B cell (primary cell): Measurements from ENCODE around the gene ADM5. TPM values are rescaled to one million over a fixed set of nuclear protein-coding genes. Genes with fewer than 3 reads are reported as not detected.

Source experiments
- ATAC-seq: fragments of 200-7000 bp; cut with Tn5 transposase; one replicate; pipeline ENCODE4 v1.10.0; 2021; ENCODE audit warnings: low read depth, mild to moderate bottlenecking, moderate number of reproducible peaks, moderate library complexity
- CTCF ChIA-PET: fragments of 350-600 bp; sonication (Branson Sonifier 250); formaldehyde crosslinking; loops from one replicate; lab custom pipeline; 2021; ENCODE audit warnings: antibody characterized with exemption, inconsistent platforms; lab: Charles Lee
- POLR2A ChIA-PET: fragments of 350-600 bp; sonication (Branson Sonifier 250); formaldehyde crosslinking; loops from one replicate; lab custom pipeline; 2021; ENCODE audit warnings: antibody characterized with exemption; lab: Charles Lee
- DNase-seq: peaks from one replicate; pipeline ENCODE4 v3.0.0; 2013
- H2AFZ ChIP-seq: 2 replicates; pipeline ENCODE4 v1.6.1; 2012; ENCODE audit warnings: mild to moderate bottlenecking, low read depth, low read length; ENCODE audit not compliant: insufficient read depth, poor library complexity, severe bottlenecking
- H3K27ac ChIP-seq, 2 donors: 1 replicate in 1 of 2; 2 replicates in 1 of 2; pipeline ENCODE4 v1.5.1; 2012 to 2013; ENCODE audit warnings: low read length in 2 of 2, mild to moderate bottlenecking in 2 of 2, moderate library complexity in 1 of 2
- H3K27me3 ChIP-seq, 4 experiments: fragments of 200-600 bp in 1 of 4; sonication (generic) in 1 of 4; replicated peaks in 1 of 4; 1 replicate in 2 of 4; 2 replicates in 2 of 4; pipeline versions ENCODE4 v1.6.1 to v1.7.0; 2013 to 2016; ENCODE audit warnings: low read length in 3 of 4, mild to moderate bottlenecking in 2 of 4, mixed read lengths in 1 of 4, moderate library complexity in 1 of 4; ENCODE audit not compliant: insufficient read depth in 4 of 4, control insufficient read depth in 3 of 4; ENCODE audit errors: control extremely low read depth in 1 of 4
- H3K36me3 ChIP-seq, 2 experiments: replicated peaks in 1 of 2; 1 replicate in 1 of 2; 2 replicates in 1 of 2; pipeline versions ENCODE4 v1.6.1 to v1.7.1; 2013; ENCODE audit warnings: low read length in 1 of 2; ENCODE audit not compliant: insufficient read depth in 2 of 2, control insufficient read depth in 1 of 2; ENCODE audit errors: control extremely low read depth in 1 of 2, extremely low read depth in 1 of 2
- H3K4me1 ChIP-seq, 2 donors: fragments of 200-600 bp in 1 of 2; sonication (generic) in 1 of 2; 1 replicate in 1 of 2; 2 replicates in 1 of 2; pipeline versions ENCODE4 v1.5.1 to v1.6.1; 2013 to 2017; ENCODE audit warnings: low read length in 2 of 2; ENCODE audit not compliant: control insufficient read depth in 2 of 2, insufficient read depth in 2 of 2
- H3K4me2 ChIP-seq: replicated peaks from 2 replicates; pipeline ENCODE3; 2012; ENCODE audit warnings: mild to moderate bottlenecking, low read depth, low read length; ENCODE audit not compliant: poor library complexity, severe bottlenecking
- H3K4me3 ChIP-seq, 5 experiments: fragments of 200-600 bp in 1 of 5; sonication (generic) in 1 of 5; 1 replicate in 3 of 5; 2 replicates in 2 of 5; pipeline versions ENCODE4 v1.5.1 to v1.7.0; 2011 to 2016; ENCODE audit warnings: low read length in 4 of 5, mild to moderate bottlenecking in 4 of 5, low read depth in 2 of 5, control low read depth in 1 of 5, moderate library complexity in 1 of 5; ENCODE audit not compliant: insufficient read depth in 1 of 5; ENCODE audit errors: control extremely low read depth in 1 of 5, extremely low read depth in 1 of 5
- H3K79me2 ChIP-seq: fragments of 200-600 bp; sonication (generic); one replicate; pipeline ENCODE4 v1.6.0; 2016; ENCODE audit warnings: low read length; ENCODE audit not compliant: control insufficient read depth, insufficient read depth
- H3K9ac ChIP-seq: fragments of 200-600 bp; sonication (generic); 2 replicates; pipeline ENCODE4 v1.6.1; 2017; ENCODE audit warnings: mild to moderate bottlenecking, low read length, moderate library complexity
- H3K9me3 ChIP-seq, 3 donors: one replicate each; pipeline versions ENCODE4 v1.6.1 to v1.7.1; 2013; ENCODE audit warnings: low read length in 2 of 3; ENCODE audit not compliant: control insufficient read depth in 2 of 3, insufficient read depth in 1 of 3; ENCODE audit errors: control extremely low read depth in 1 of 3
- H4K20me1 ChIP-seq: 2 replicates; pipeline ENCODE4 v1.6.0; 2012; ENCODE audit warnings: mild to moderate bottlenecking, low read length; ENCODE audit not compliant: insufficient read depth, control insufficient read depth, poor library complexity, severe bottlenecking
- H3K27ac Mint-ChIP-seq: one replicate; pipeline ENCODE4 v1.8.0; 2021; ENCODE audit warnings: mixed read lengths
- H3K27me3 Mint-ChIP-seq: one replicate; pipeline ENCODE4 v1.8.0; 2021; ENCODE audit warnings: mixed read lengths
- H3K4me1 Mint-ChIP-seq: one replicate; pipeline ENCODE4 v1.8.0; 2021; ENCODE audit warnings: mixed read lengths
- H3K4me3 Mint-ChIP-seq: one replicate; pipeline ENCODE4 v1.8.0; 2021; ENCODE audit warnings: mixed read lengths
- H3K9me3 Mint-ChIP-seq: one replicate; pipeline ENCODE4 v1.8.0; 2022; ENCODE audit warnings: mixed read lengths; ENCODE audit not compliant: insufficient read depth
- EZH2 ChIP-seq: IDR thresholded peaks from 2 replicates; pipeline ENCODE4 v1.6.1; 2012; ENCODE audit warnings: borderline replicate concordance, low read depth, mild to moderate bottlenecking, moderate library complexity, low read length; ENCODE audit not compliant: insufficient read depth, poor library complexity, severe bottlenecking
- WGBS: methylation state at CpG from one replicate; pipeline ENCODE4 v1.1.5; 2013; ENCODE audit warnings: missing lambda C conversion rate; ENCODE audit not compliant: insufficient coverage; 5-methylcytosine and 5-hydroxymethylcytosine counted together
- intact Hi-C: fragments of 100-400 bp; cut with micrococcal nuclease; formaldehyde crosslinking; loops from one replicate; pipeline ENCODE4 v1.10.0; 2022
- polyA plus RNA-seq: library from polyadenylated mRNA; depleted of rRNA; stranded (reverse); fragments of >200 nt; gene quantifications from 2 replicates; pipeline ENCODE4 v1.2.3, GENCODE V29; 2012
- total RNA-seq, 2 donors: library from RNA; stranded (reverse); fragments of 120-200 nt in 1 of 2; gene quantifications; 1 replicate in 1 of 2; 2 replicates in 1 of 2; pipeline versions ENCODE4 v1.2.3 to v1.2.4, GENCODE V29; 2013 to 2022
- TF ChIP-seq, protein P1 (sequence below): fragments of 200-600 bp; IDR thresholded peaks from one replicate; pipeline ENCODE4 v1.8.0; 2022; ENCODE audit warnings: antibody characterized with exemption, mild to moderate bottlenecking

ADM5 gene
- total and polyA plus RNA-seq, 2 donors (not counting 1 experiment from before 2014, with no cell fraction given) = 5.6 to 8.4 TPM

DNA sequence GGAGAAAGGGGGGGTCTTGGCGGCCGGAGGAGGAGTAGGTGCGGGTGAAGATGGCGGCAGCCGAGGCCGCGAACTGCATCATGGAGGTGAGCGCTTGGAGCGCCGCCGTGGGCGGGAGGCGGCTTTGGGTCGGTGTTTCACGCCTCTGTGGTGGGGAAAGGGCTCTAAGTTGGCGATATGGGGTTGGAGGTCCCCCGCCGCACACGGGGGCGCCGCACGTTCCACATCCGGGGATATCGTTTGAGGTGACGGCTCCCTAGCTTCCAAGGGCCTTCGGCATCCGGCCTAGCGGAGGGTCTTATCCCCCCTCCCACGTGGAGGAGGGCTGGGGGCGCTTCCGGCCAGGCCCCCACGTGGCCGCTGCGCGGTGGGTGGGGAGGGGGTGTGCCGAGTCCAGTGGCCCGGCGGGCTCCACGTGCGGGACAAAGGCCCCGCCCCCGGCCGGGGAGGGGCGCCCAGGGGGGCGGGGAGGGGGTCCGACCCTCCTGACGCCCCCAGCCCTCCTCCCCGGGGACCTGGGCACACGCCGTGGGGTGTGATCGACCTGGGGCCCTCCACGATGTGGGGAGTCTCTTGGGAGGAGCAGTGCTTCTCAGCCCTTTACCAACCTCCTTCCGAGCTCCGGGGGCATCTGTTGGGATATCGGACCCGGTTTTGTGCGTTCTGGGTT, 12.0 kb upstream of the ADM5 start, which contains the start of gene PRMT1:
Gene PRMT1, plus strand, starts transcription at position 41 of the 670 bp plus-strand sequence. Its CDS starts 10 bp downstream, at position 51.
- Mint-ChIP-seq H3K4me1 (peaks cover 58% of the 10 kb centered on the region), H3K4me3 (peak within 1 kb of the TSS; percentile 100), H3K27me3 (no peaks in the 10 kb centered on the region), H3K9me3 (no peaks in the 10 kb centered on the region), H3K27ac (peak within 1 kb of the TSS; percentile 96)
- ChIA-PET POLR2A (interaction anchor here (0.6 to 6.7 kb wide), 10 partner anchors 13 to 224 kb away, joined by 3 to 53 read pairs (median 7); partner anchors contain the start of genes ALDH16A1, BCL2L12, FLT3LG and IRF3), CTCF (interaction anchor here (0.6 to 6.5 kb wide), 16 partner anchors 10 to 224 kb away, joined by 3 to 50 read pairs (median 4); partner anchors contain the start of genes ALDH16A1, BCL2L12, FLT3LG and IRF3)
- TF ChIP-seq EZH2 = no peak
- TF ChIP-seq, protein P1, sequence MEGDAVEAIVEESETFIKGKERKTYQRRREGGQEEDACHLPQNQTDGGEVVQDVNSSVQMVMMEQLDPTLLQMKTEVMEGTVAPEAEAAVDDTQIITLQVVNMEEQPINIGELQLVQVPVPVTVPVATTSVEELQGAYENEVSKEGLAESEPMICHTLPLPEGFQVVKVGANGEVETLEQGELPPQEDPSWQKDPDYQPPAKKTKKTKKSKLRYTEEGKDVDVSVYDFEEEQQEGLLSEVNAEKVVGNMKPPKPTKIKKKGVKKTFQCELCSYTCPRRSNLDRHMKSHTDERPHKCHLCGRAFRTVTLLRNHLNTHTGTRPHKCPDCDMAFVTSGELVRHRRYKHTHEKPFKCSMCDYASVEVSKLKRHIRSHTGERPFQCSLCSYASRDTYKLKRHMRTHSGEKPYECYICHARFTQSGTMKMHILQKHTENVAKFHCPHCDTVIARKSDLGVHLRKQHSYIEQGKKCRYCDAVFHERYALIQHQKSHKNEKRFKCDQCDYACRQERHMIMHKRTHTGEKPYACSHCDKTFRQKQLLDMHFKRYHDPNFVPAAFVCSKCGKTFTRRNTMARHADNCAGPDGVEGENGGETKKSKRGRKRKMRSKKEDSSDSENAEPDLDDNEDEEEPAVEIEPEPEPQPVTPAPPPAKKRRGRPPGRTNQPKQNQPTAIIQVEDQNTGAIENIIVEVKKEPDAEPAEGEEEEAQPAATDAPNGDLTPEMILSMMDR = no peak
- peak within 1 kb of the TSS; percentile 93 to 98 for H3K27ac ChIP-seq
- peak within 1 kb of the TSS; percentile 86 for H2AFZ ChIP-seq
- peaks cover 0 to 5% (median 0%) of the 10 kb centered on the region in 3 donors for H3K9me3 ChIP-seq
- H3K27me3 ChIP-seq = no peaks in the 10 kb centered on the region
- peaks cover 0 to 21% of the 10 kb centered on the region in 2 experiments for H3K36me3 ChIP-seq
- intact Hi-C loops = loop anchor here (1.0 to 10.0 kb wide), 5 partner anchors 37 to 563 kb away; partner anchors contain the start of genes C19orf73, FUZ, LIN7B and PPFIA3
- ATAC-seq = peak; percentile 5
- peak within 1 kb of the TSS; percentile 88 to 98 (median 97) for H3K4me3 ChIP-seq
- WGBS = under 1% methylated on average over 28 of the region's 57 CpGs
- peak within 1 kb of the TSS; percentile 87 for H3K4me2 ChIP-seq
- peak; percentile 81 for DNase-seq
- peaks cover 50% of the 10 kb centered on the region for H3K79me2 ChIP-seq
- peaks cover 37 to 72% of the 10 kb centered on the region in 2 donors for H3K4me1 ChIP-seq
- H3K9ac ChIP-seq = peak within 1 kb of the TSS; percentile 92
- H4K20me1 ChIP-seq = peaks cover 50% of the 10 kb centered on the region
